Esophagus muscularis mucosa (tissue), 4 donors: ENCODE data around the gene WWOX. TPM values are rescaled to one million over a fixed set of nuclear protein-coding genes. Genes with fewer than 3 reads are reported as not detected.

Experiments
- DNase-seq: peaks from one replicate; pipeline ENCODE4 v3.0.0-alpha.2; 2017; ENCODE audit errors: extremely low spot score
- H3K27ac ChIP-seq, 4 donors: fragments of 200-600 bp; sonication (generic); replicated peaks in 1 of 4; 1 replicate in 3 of 4; 2 replicates in 1 of 4; pipeline ENCODE4 v1.5.1; 2016 to 2019; ENCODE audit warnings: mild to moderate bottlenecking in 1 of 4
- H3K27me3 ChIP-seq, 4 donors: fragments of 200-600 bp; sonication (generic); one replicate each; pipeline versions ENCODE4 v1.5.1 to v1.6.0; 2016 to 2019
- H3K36me3 ChIP-seq, 4 donors: fragments of 200-600 bp; sonication (generic); one replicate each; pipeline ENCODE4 v1.5.1; 2016 to 2019
- H3K4me1 ChIP-seq, 4 donors: fragments of 200-600 bp; sonication (generic); one replicate each; pipeline ENCODE4 v1.5.1; 2016 to 2019
- H3K4me3 ChIP-seq, 4 donors: fragments of 200-600 bp; sonication (generic); 1 replicate in 2 of 4; 2 replicates in 2 of 4; pipeline ENCODE4 v1.5.1; 2016 to 2019; ENCODE audit warnings: mild to moderate bottlenecking in 4 of 4, moderate library complexity in 1 of 4
- H3K9me3 ChIP-seq, 4 donors: fragments of 200-600 bp; sonication (generic); 1 replicate in 3 of 4; 2 replicates in 1 of 4; pipeline ENCODE4 v1.5.1; 2016 to 2019
- CTCF ChIP-seq, 3 experiments: fragments of 200-600 bp in 2 of 3; fragments of 450-650 bp in 1 of 3; sonication (generic) in 2 of 3; IDR thresholded peaks; one replicate each; pipeline ENCODE4 v1.5.1; 2017 to 2019; ENCODE audit warnings: antibody characterized with exemption in 3 of 3, mild to moderate bottlenecking in 2 of 3, moderate library complexity in 1 of 3
- EP300 ChIP-seq: sonication (generic); formaldehyde crosslinking; IDR thresholded peaks from one replicate; pipeline ENCODE4 v1.6.1; 2017; ENCODE audit warnings: antibody characterized with exemption
- POLR2A ChIP-seq: fragments of 450-650 bp; IDR thresholded peaks from one replicate; pipeline ENCODE4 v1.6.1; 2017; ENCODE audit warnings: antibody characterized with exemption, moderate library complexity, mild to moderate bottlenecking, low read depth
- POLR2AphosphoS5 ChIP-seq, 2 donors: sonication (generic); formaldehyde crosslinking; IDR thresholded peaks; one replicate each; pipeline ENCODE4 v1.6.1; 2017; ENCODE audit warnings: antibody characterized with exemption in 2 of 2
- WGBS: methylation state at CpG from one replicate; pipeline ENCODE4 v1.1.5; 2018; 5-methylcytosine and 5-hydroxymethylcytosine counted together
- intact Hi-C: fragments of 100-400 bp; cut with DNase I; formaldehyde crosslinking; loops from one replicate; pipeline ENCODE4 v1.15.1; 2023
- total RNA-seq, 4 donors: library from RNA; depleted of rRNA; stranded (reverse); fragments of >200 nt; gene quantifications; one replicate each; pipeline versions ENCODE4 v1.1.0 to v1.2.1, GENCODE V29; 2016

Gene WWOX
- total RNA-seq, 4 donors from 2014 or later: 14.4 to 27.8 (median 15.4) TPM

- peaks cover 0 to 11% (median 9%) of the 10 kb centered on the region in 4 donors for H3K4me1 ChIP-seq
- 93% methylated on average over 9 of the region's 9 CpGs for WGBS
- H3K27me3 ChIP-seq: no peaks in the 10 kb centered on the region
- intact Hi-C loops: no loop called here
- no peaks in the 10 kb centered on the region for H3K36me3 ChIP-seq
- H3K4me3 ChIP-seq: no peak overlapping the region
- no peak for DNase-seq
- no peak overlapping the region for H3K27ac ChIP-seq
- TF ChIP-seq CTCF (IDR thresholded peaks at IDR 0.05): no peak
- TF ChIP-seq EP300: no peak
- no peak for TF ChIP-seq POLR2A
- no peak for TF ChIP-seq POLR2AphosphoS5 (IDR thresholded peaks at IDR 0.05)
- H3K9me3 ChIP-seq: no peaks in the 10 kb centered on the region
Observed at GRCh38 chr16:78288888-78289287, 189.4 kb downstream of the WWOX start.

- Histone ChIP-seq H3K9me3 (no peaks in the 10 kb centered on the region), H3K27ac (no peak overlapping the region), H3K36me3 (no peaks in the 10 kb centered on the region), H3K27me3 (no peaks in the 10 kb centered on the region), H3K4me1 (peaks cover 0 to 11% (median 7%) of the 10 kb centered on the region in 4 donors), H3K4me3 (no peak overlapping the region)
- TF ChIP-seq CTCF (IDR thresholded peaks at IDR 0.05): no peak
- intact Hi-C loops: no loop called here
- 77% methylated on average over 3 of the region's 3 CpGs for WGBS
- DNase-seq: no peak
Observed at GRCh38 chr16:78289373-78289772, 189.9 kb downstream of the WWOX start.

DNA sequence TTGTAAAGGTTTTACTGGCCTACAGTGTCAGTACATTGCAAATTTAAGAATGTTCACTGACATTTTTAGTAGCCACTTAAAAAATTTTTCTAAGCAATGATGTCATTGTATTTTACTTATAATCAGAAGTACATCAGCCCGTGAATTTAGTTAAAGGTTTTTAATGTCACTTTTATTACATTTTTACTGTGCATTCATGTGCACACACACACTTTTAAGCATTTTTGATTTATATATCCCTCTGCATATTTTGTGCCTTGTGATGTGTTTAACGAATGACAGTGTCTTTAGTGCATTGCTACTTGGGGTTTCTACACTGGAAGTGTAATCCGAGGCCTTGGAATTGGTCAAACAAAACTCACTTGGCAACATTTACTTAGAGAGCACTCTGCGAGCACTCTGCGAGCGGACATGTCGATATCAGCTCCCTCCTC is 190.4 kb downstream of the WWOX start:
- H3K9me3 ChIP-seq: no peaks in the 10 kb centered on the region
- H3K4me3 ChIP-seq: no peak overlapping the region
- peaks cover 0 to 11% (median 6%) of the 10 kb centered on the region in 4 donors for H3K4me1 ChIP-seq
- TF ChIP-seq EP300: no peak
- no peak for TF ChIP-seq POLR2A
- TF ChIP-seq POLR2AphosphoS5 (IDR thresholded peaks at IDR 0.05): no peak
- no peak for TF ChIP-seq CTCF (IDR thresholded peaks at IDR 0.05)
- no peaks in the 10 kb centered on the region for H3K36me3 ChIP-seq
- intact Hi-C loops: no loop called here
- DNase-seq: no peak
- H3K27me3 ChIP-seq: no peaks in the 10 kb centered on the region
- WGBS: 74% methylated on average over 7 of the region's 7 CpGs
- H3K27ac ChIP-seq: no peak overlapping the region

DNA sequence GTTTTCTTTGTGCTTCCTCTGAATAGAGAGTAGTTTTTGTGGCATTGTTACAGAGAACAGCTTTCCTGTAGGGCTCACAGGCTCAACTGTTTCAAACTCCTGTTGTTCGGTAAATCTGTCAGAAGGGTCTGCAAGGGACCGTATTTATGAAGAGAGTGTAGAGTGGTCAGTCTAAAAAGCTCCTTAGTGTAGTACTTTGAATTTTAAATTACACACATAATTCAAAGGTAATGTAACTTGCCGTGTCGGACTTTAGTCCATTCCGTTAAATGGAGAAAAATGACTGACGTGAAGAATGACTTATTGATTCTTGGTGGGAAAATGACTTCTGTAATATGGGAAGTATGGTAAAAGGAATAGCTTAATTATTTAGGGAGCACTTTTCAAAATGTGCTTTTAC is 190.9 kb downstream of the WWOX start:
- no peak for TF ChIP-seq POLR2A
- Histone ChIP-seq H3K4me1 (peaks cover 0 to 11% (median 6%) of the 10 kb centered on the region in 4 donors), H3K4me3 (no peak overlapping the region), H3K27me3 (no peaks in the 10 kb centered on the region), H3K9me3 (no peaks in the 10 kb centered on the region), H3K27ac (no peak overlapping the region), H3K36me3 (no peaks in the 10 kb centered on the region)
- intact Hi-C loops: no loop called here
- WGBS: 78% methylated on average over 6 of the region's 6 CpGs
- DNase-seq: no peak

DNA sequence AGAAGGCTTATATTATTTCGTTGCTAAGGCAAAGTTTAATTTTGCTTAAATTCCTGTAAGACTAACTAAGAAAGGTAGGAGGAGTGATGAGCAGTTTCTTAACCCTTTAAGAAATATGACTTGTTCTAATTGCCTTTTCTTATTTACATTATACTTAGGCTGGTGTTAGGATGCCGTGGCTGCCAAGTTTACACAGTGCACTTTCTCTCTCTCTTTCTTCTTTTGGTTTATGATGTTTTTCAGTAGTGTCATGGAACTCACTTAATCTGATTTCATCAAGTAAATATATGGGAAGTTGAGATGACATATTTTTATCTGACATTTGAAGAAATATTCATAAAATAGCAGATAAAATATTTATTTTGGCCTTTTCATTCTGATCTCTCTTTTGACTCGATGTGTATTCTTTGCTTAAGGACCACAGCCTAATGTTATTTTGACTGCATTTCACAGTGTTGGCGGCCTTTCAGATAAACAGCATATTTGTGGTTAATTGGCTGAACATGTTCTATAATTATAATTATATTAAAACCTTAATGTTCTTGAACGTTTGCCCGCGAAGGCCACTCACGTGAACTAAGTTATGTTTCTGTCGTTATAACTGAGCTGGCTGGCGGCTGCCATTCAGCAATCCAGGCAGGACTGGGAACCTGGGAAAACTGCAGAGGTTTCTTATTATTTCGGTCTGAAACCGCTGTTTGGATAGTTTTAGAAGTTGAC is 191.6 kb downstream of the WWOX start:
- Histone ChIP-seq H3K27ac (no peak overlapping the region), H3K36me3 (no peaks in the 10 kb centered on the region), H3K4me3 (no peak overlapping the region), H3K4me1 (peaks cover 0 to 11% (median 6%) of the 10 kb centered on the region in 4 donors), H3K27me3 (no peaks in the 10 kb centered on the region), H3K9me3 (no peaks in the 10 kb centered on the region)
- WGBS: 74% methylated on average over 12 of the region's 12 CpGs
- no peak for TF ChIP-seq POLR2A
- TF ChIP-seq EP300: no peak
- no peak for TF ChIP-seq CTCF (IDR thresholded peaks at IDR 0.05)
- TF ChIP-seq POLR2AphosphoS5 (IDR thresholded peaks at IDR 0.05): no peak
- intact Hi-C loops: no loop called here
- no peak for DNase-seq
